Cardiac muscle cell (in vitro differentiated cells and primary cell): ENCODE results near the gene ERG. TPM values are rescaled to one million over a fixed set of nuclear protein-coding genes. Genes with fewer than 3 reads are reported as not detected.

ENCODE experiments used
- DNase-seq, 2 donors: peaks; one replicate each; pipeline versions ENCODE4 v3.0.0 to v3.0.0-alpha.2; 2010 to 2017; ENCODE audit warnings: low read depth in 1 of 2, low spot score in 1 of 2
- H3K27ac ChIP-seq: fragments of 200-600 bp; sonication (generic); 2 replicates; pipeline ENCODE4 v1.5.1; 2016
- H3K27me3 ChIP-seq: fragments of 200-600 bp; sonication (generic); 2 replicates; pipeline ENCODE4 v1.6.0; 2016; ENCODE audit warnings: control low read depth
- H3K36me3 ChIP-seq: fragments of 200-600 bp; sonication (generic); 2 replicates; pipeline ENCODE4 v1.5.1; 2016; ENCODE audit warnings: control low read depth
- H3K4me1 ChIP-seq: fragments of 200-600 bp; sonication (generic); 2 replicates; pipeline ENCODE4 v1.8.1; 2017; ENCODE audit warnings: low read depth, mild to moderate bottlenecking, mixed run types
- H3K4me3 ChIP-seq: fragments of 200-600 bp; sonication (generic); 2 replicates; pipeline ENCODE4 v1.5.1; 2016; ENCODE audit warnings: mild to moderate bottlenecking
- H3K9me3 ChIP-seq: fragments of 200-600 bp; sonication (generic); 2 replicates; pipeline ENCODE4 v1.5.1; 2017; ENCODE audit warnings: low read depth, mild to moderate bottlenecking, control low read depth
- polyA plus RNA-seq: library from polyadenylated mRNA; unstranded; fragments of >200 nt; fragmentation: Nextera tagmentation; extraction: Ambion mirVana; gene quantifications from 2 replicates; pipeline ENCODE4 v1.2.1, GENCODE V29; 2016
- total RNA-seq: library from RNA; depleted of rRNA; stranded (reverse); fragments of >200 nt; gene quantifications from 2 replicates; pipeline ENCODE4 v1.2.3, GENCODE V29; 2016
- TF ChIP-seq, protein P1 (sequence below): IDR thresholded peaks from 2 replicates; pipeline ENCODE4 v1.5.1; 2012; ENCODE audit warnings: low read depth, mild to moderate bottlenecking, low read length

Gene ERG
- total and polyA plus RNA-seq, 2 experiments from 2014 or later = 1.5 TPM; not detected in 1

DNA sequence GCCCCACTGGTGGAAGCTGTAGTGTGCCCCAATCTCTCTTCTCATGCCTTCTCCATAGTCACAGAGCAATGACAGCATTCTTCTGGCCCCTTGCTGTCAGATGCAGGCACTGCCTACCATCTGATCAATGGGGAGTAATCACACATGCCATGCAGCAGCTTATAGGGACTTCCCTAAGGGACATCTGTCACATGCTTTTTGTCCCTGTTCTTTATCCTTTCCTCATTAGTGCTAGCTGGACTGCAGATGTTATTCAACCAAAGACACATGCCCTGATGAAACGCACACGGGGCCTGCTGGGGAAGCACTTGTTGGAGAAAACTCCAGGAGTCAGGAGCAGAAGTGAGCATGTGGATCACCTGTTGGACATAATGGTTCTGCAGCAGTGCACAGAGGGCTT is 132.8 kb downstream of the ERG start:
- Histone ChIP-seq H3K4me1 (no peaks in the 10 kb centered on the region), H3K36me3 (no peaks in the 10 kb centered on the region), H3K27ac (no peak overlapping the region), H3K4me3 (no peak overlapping the region), H3K9me3 (no peaks in the 10 kb centered on the region), H3K27me3 (no peaks in the 10 kb centered on the region)
- DNase-seq = no peak
- TF ChIP-seq, protein P1, sequence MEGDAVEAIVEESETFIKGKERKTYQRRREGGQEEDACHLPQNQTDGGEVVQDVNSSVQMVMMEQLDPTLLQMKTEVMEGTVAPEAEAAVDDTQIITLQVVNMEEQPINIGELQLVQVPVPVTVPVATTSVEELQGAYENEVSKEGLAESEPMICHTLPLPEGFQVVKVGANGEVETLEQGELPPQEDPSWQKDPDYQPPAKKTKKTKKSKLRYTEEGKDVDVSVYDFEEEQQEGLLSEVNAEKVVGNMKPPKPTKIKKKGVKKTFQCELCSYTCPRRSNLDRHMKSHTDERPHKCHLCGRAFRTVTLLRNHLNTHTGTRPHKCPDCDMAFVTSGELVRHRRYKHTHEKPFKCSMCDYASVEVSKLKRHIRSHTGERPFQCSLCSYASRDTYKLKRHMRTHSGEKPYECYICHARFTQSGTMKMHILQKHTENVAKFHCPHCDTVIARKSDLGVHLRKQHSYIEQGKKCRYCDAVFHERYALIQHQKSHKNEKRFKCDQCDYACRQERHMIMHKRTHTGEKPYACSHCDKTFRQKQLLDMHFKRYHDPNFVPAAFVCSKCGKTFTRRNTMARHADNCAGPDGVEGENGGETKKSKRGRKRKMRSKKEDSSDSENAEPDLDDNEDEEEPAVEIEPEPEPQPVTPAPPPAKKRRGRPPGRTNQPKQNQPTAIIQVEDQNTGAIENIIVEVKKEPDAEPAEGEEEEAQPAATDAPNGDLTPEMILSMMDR = no peak

DNA sequence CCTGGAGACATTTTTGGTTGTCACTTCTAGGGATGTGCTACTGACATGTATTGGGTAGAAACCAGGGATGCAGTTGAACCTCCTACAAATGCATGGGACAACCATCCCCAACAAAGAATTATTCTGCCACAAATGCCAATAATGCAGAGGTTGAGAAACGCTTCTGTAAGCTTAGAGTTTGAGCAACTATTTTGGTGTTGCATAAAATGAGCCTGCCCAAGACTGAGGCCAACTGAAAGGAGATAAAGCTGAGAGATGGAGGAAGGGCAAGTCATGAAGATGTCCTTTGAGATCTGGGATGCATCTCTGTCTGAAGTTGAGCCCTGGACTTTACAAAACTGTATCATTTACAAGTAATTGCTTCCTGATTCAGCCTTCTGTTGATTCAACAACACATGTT is 134.6 kb downstream of the ERG start:
- H3K4me3 ChIP-seq = no peak overlapping the region
- H3K9me3 ChIP-seq = no peaks in the 10 kb centered on the region
- DNase-seq = no peak
- H3K27me3 ChIP-seq = no peaks in the 10 kb centered on the region
- no peak overlapping the region for H3K27ac ChIP-seq
- H3K4me1 ChIP-seq = no peaks in the 10 kb centered on the region
- no peaks in the 10 kb centered on the region for H3K36me3 ChIP-seq
- TF ChIP-seq, protein P1 = no peak

DNA sequence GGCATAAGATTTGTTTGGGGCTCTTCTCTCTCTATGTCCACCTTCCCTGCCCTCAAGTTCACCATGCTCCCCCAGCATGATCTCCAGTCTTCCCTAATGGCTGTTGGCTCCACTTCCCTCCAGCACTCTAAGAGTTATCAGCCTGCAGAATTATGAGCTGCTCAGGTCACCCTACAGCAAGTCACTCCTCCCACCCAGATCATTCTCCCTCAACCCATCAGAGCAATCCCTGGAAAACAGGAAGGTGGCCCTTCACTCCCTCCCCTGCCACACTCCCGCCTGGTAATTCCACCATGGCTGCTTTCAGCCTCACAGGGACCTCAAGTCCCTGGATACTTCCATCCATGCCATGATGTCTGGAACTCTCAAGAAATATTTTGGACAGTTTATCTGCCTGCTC is 137.0 kb downstream of the ERG start:
- H3K27me3 ChIP-seq = no peaks in the 10 kb centered on the region
- no peak overlapping the region for H3K27ac ChIP-seq
- TF ChIP-seq, protein P1 = no peak
- DNase-seq = no peak
- H3K4me1 ChIP-seq = no peaks in the 10 kb centered on the region
- H3K9me3 ChIP-seq = no peaks in the 10 kb centered on the region
- no peaks in the 10 kb centered on the region for H3K36me3 ChIP-seq
- H3K4me3 ChIP-seq = no peak overlapping the region

DNA sequence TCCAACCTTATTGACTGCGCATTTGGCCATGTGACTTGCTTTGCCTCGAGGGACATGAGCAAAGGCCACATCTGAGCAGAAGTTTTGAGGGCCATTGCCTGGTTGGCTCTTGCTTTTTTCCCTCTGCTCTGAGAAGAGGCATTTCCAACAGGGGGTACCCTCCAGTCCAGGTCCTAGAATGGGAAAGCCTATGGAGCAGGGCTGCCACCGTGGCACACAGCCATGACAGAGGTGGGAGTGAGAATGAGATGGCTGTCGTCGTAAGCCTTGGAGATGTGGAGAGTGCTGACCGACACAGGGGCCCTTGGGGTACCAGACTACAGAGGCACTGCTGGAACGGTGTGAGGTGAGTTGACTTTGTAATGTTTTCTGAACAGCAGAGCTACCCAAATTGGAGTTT is 138.4 kb downstream of the ERG start:
- Histone ChIP-seq H3K9me3 (no peaks in the 10 kb centered on the region), H3K27me3 (no peaks in the 10 kb centered on the region), H3K4me1 (no peaks in the 10 kb centered on the region), H3K4me3 (no peak overlapping the region), H3K36me3 (no peaks in the 10 kb centered on the region), H3K27ac (no peak overlapping the region)
- TF ChIP-seq, protein P1 = no peak
- no peak for DNase-seq

DNA sequence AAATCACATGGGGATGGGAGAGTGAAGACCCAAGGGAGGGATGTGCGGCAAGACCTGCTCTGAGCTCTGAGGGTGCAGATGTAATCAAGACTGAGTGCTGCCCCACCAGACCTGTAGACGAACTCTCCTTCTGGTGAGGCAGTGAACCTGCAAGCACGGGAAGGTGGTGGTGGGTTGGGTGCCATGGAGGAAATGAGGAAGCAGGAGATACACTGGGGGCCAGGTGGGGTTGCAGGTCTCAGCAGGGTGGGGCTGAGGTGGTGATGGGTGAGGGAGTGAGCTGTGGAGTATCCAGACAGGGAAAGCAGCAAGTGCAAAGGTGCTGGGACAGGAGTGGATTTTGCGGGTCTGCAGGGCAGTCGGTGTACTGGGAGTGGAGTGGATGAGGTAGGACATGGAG is 139.2 kb downstream of the ERG start:
- Histone ChIP-seq H3K27me3 (no peaks in the 10 kb centered on the region), H3K9me3 (no peaks in the 10 kb centered on the region), H3K4me1 (no peaks in the 10 kb centered on the region), H3K27ac (no peak overlapping the region), H3K4me3 (no peak overlapping the region), H3K36me3 (no peaks in the 10 kb centered on the region)
- no peak for DNase-seq
- TF ChIP-seq, protein P1 = no peak

DNA sequence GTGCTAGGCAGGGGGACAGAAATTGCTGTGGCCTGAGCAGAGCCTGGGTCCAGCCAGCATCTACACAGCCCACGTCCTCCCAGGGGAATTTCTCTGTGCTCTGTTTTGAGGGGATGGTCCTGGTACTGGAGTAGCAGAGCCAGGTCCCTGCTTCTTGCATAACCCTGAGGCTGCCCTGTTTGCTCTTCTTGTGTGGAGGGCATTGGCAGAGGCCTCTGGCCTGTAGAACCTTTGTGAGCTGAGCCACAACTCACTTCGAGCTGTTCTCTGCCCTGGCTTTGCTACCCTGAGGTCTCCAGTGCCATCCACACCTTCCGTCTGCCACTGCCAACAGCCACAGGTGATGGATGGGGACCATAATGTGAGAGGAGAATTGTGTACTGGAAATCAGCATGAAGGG is 139.6 kb downstream of the ERG start:
- H3K27ac ChIP-seq = no peak overlapping the region
- TF ChIP-seq, protein P1 = no peak
- no peak for DNase-seq

More for the DNA sequence above, 139.6 kb downstream of the ERG start:
- Histone ChIP-seq H3K36me3 (no peaks in the 10 kb centered on the region), H3K4me1 (no peaks in the 10 kb centered on the region), H3K4me3 (no peak overlapping the region), H3K27me3 (no peaks in the 10 kb centered on the region), H3K9me3 (no peaks in the 10 kb centered on the region)
